22Rv1 (cell line): ENCODE data around the gene GRPEL1.

ENCODE experiments used
- ZFX ChIP-seq: fragments of 450-650 bp; IDR thresholded peaks from 2 replicates; pipeline ENCODE4 v1.6.1; 2017; ENCODE audit warnings: antibody characterized with exemption, borderline replicate concordance
- TF ChIP-seq, protein P1 (sequence below): fragments of 450-650 bp; IDR thresholded peaks from 2 replicates; pipeline ENCODE4 v1.5.1; 2017; ENCODE audit warnings: mild to moderate bottlenecking

DNA sequence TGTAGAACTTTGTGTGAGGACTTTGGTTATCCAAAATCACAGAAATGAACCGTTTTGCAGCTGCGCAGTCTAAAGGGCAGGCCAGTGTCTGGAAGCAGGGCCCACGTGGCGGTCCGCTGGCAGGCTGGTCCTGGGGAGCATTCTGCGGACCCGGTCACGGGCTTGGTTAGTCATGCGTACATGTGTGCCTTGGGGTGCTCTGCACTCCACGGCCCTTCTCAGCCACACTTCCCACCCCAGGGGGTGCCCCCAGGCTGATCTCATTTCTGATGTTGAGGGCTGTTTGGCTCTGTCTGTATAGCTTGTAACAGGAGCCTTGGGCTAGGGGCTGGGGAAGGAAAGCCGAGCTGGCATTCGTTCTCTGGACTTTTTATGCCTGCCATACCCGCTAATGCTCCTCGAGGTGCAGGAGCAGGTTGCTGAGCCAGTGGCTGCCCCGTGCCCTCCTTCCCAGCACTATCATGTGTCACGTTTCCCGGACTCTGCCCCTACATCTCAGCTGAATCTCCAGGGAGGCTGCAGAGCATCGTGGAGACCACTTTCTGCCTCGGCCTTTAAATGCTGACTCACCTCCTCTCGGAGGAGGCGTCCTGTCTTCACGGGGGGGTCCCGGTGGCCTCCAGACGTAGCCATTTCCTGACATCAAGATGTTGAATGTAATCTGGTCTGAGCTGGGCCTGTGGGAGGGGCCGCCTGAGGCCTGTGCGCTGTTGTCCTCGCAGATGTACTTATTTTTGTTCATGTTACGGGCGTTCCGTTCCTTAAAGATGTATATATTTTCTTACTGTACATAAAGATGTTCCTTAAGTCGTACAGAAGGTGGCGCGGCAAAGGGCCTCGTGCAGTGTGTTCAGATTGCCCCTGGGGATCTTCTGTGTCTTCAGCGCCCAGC is 36.1 kb downstream of the GRPEL1 start:
- TF ChIP-seq, protein P1, sequence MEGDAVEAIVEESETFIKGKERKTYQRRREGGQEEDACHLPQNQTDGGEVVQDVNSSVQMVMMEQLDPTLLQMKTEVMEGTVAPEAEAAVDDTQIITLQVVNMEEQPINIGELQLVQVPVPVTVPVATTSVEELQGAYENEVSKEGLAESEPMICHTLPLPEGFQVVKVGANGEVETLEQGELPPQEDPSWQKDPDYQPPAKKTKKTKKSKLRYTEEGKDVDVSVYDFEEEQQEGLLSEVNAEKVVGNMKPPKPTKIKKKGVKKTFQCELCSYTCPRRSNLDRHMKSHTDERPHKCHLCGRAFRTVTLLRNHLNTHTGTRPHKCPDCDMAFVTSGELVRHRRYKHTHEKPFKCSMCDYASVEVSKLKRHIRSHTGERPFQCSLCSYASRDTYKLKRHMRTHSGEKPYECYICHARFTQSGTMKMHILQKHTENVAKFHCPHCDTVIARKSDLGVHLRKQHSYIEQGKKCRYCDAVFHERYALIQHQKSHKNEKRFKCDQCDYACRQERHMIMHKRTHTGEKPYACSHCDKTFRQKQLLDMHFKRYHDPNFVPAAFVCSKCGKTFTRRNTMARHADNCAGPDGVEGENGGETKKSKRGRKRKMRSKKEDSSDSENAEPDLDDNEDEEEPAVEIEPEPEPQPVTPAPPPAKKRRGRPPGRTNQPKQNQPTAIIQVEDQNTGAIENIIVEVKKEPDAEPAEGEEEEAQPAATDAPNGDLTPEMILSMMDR, result no peak
- no peak for TF ChIP-seq ZFX
